Measurements from ENCODE around the gene RRAGD.
A peak's percentile ranks its signal among the peaks of the same experiment; 100 is the strongest.

RRAGD gene

GRCh38 chr6:89412071-89413005 lies at the start of gene RRAGD:
Gene RRAGD, minus strand, starts transcription at chr6:89412273. Its CDS starts 280 bp downstream, at chr6:89411993.
- DNase-seq: peak; percentile 68

- DNase-seq: no peak
Measured at GRCh38 chr6:89460713-89461112, 48.6 kb upstream of the RRAGD start.

- DNase-seq: no peak
Measured at GRCh38 chr6:89459501-89459900, 47.4 kb upstream of the RRAGD start.

GRCh38 chr6:89458704-89459103 lies 46.6 kb upstream of the RRAGD start:
- DNase-seq: no peak

GRCh38 chr6:89454300-89454699 lies 42.2 kb upstream of the RRAGD start:
- DNase-seq: no peak

GRCh38 chr6:89452281-89452680 lies 40.2 kb upstream of the RRAGD start:
- DNase-seq: no peak

- no peak for DNase-seq
Measured at GRCh38 chr6:89449193-89449592, 37.1 kb upstream of the RRAGD start.

- no peak for DNase-seq
Measured at GRCh38 chr6:89443658-89444057, 31.6 kb upstream of the RRAGD start.

- DNase-seq: no peak
Measured at GRCh38 chr6:89440200-89440599, 28.1 kb upstream of the RRAGD start.

GRCh38 chr6:89439014-89439413 lies 26.9 kb upstream of the RRAGD start:
- no peak for DNase-seq

GRCh38 chr6:89438248-89438647 lies 26.2 kb upstream of the RRAGD start:
- no peak for DNase-seq

- no peak for DNase-seq
Measured at GRCh38 chr6:89436226-89436625, 24.2 kb upstream of the RRAGD start.

- no peak for DNase-seq
Measured at GRCh38 chr6:89434954-89435353, 22.9 kb upstream of the RRAGD start.

GRCh38 chr6:89434150-89434499 lies 22.1 kb upstream of the RRAGD start:
- no peak for DNase-seq

GRCh38 chr6:89433252-89434149 lies 21.4 kb upstream of the RRAGD start:
- DNase-seq: peak; percentile 10

- peak; percentile 86 for DNase-seq
Measured at GRCh38 chr6:89432875-89433251, 20.8 kb upstream of the RRAGD start, which contains the start of gene ANKRD6. Gene ANKRD6, plus strand, starts transcription at chr6:89433152. Its CDS starts 133,825 bp downstream, at chr6:89566977.

GRCh38 chr6:89430201-89430962 lies 18.3 kb upstream of the RRAGD start:
- no peak for DNase-seq

GRCh38 chr6:89416796-89417195 lies 4.7 kb upstream of the RRAGD start:
- DNase-seq: no peak

GRCh38 chr6:89415185-89415584 lies 3.1 kb upstream of the RRAGD start:
- DNase-seq: no peak

GRCh38 chr6:89414215-89414614 lies 2.1 kb upstream of the RRAGD start:
- no peak for DNase-seq

- no peak for DNase-seq
Measured at GRCh38 chr6:89413006-89413400, 930 bp upstream of the RRAGD start.

- DNase-seq: peak; percentile 36
Measured at GRCh38 chr6:89411145-89412070, 665 bp downstream of the RRAGD start.
